HepG2 (cell line): Measurements from ENCODE around the gene INTS1. TPM values are rescaled to one million over a fixed set of nuclear protein-coding genes. Genes with fewer than 3 reads are reported as not detected.
A peak's percentile ranks its signal among the peaks of the same experiment; 100 is the strongest.

ENCODE experiments used
- AGO2 ChIP-seq: fragments of 200-400 bp; formaldehyde crosslinking; optimal IDR thresholded peaks from 2 replicates; pipeline ENCODE3; 2017; ENCODE audit warnings: mild to moderate bottlenecking, low read depth, low read length, moderate library complexity
- GATAD1 ChIP-seq: IDR thresholded peaks from 2 replicates; pipeline ENCODE4 v1.6.1; 2016; ENCODE audit warnings: missing genetic modification reagents, missing compliant biosample characterization
- GATAD2A ChIP-seq: IDR thresholded peaks from 2 replicates; pipeline ENCODE4 v1.6.1; 2016
- MIXL1 ChIP-seq: IDR thresholded peaks from 2 replicates; pipeline ENCODE4 v1.6.1; 2016
- NFIC ChIP-seq: IDR thresholded peaks from 2 replicates; pipeline ENCODE4 v1.6.1; 2012; ENCODE audit warnings: mild to moderate bottlenecking, low read length, inconsistent platforms
- NFRKB ChIP-seq: fragments of 450-650 bp; IDR thresholded peaks from 2 replicates; pipeline ENCODE4 v1.6.1; 2017
- SNAPC4 ChIP-seq: sonication (generic); formaldehyde crosslinking; IDR thresholded peaks from 2 replicates; pipeline ENCODE4 v1.4.0; 2020; ENCODE audit warnings: mild to moderate bottlenecking, missing genetic modification reagents
- ZFX ChIP-seq: sonication (generic); formaldehyde crosslinking; IDR thresholded peaks from 2 replicates; pipeline ENCODE4 v1.4.0; 2020; ENCODE audit warnings: mild to moderate bottlenecking, low read depth, missing genetic modification reagents, moderate library complexity
- ZNF790 ChIP-seq: sonication (generic); formaldehyde crosslinking; IDR thresholded peaks from 2 replicates; pipeline ENCODE4 v1.8.0; 2022; ENCODE audit warnings: missing genetic modification reagents, mild to moderate bottlenecking, borderline replicate concordance
- polyA plus RNA-seq, 8 experiments: library from polyadenylated mRNA; depleted of rRNA in 3 of 8; stranded (reverse) in 7 of 8; unstranded in 1 of 8; fragments of >200 nt; fragmentation: Illumina TruSeq in 4 of 8; extraction: Trizol in 4 of 8; gene quantifications; 2 replicates each; pipeline versions ENCODE4 v1.2.1 to v1.2.3, GENCODE V29; 2011 to 2016; ENCODE audit warnings: low read depth in 4 of 8, missing spikeins in 1 of 8, mixed read lengths in 1 of 8; ENCODE audit not compliant: insufficient read depth in 1 of 8
- total RNA-seq, 5 experiments: library from RNA; depleted of rRNA; stranded (reverse); fragments of >200 nt; fragmentation: Illumina TruSeq; extraction: Trizol; gene quantifications; 2 replicates each; pipeline ENCODE4 v1.2.3, GENCODE V29; 2016; ENCODE audit warnings: low read depth in 1 of 5
- TF ChIP-seq, protein P1 (sequence below): sonication (generic); formaldehyde crosslinking; IDR thresholded peaks from 2 replicates; pipeline ENCODE4 v1.4.0; 2020; ENCODE audit warnings: mild to moderate bottlenecking, low read depth, missing genetic modification reagents
- TF ChIP-seq, protein P2 (sequence below): sonication (generic); formaldehyde crosslinking; IDR thresholded peaks from 2 replicates; pipeline ENCODE4 v1.4.0; 2020; ENCODE audit warnings: missing genetic modification reagents, borderline replicate concordance
- TF ChIP-seq, protein P3 (sequence below): sonication (generic); formaldehyde crosslinking; IDR thresholded peaks from 2 replicates; pipeline ENCODE4 v1.8.0; 2022; ENCODE audit warnings: low read depth, missing genetic modification reagents

INTS1 gene
- total and polyA plus RNA-seq, 2 of the 13 experiments (the other 11 are each of a cell fraction or from before 2014, with no cell fraction given): 13.7 to 29.0 TPM

DNA sequence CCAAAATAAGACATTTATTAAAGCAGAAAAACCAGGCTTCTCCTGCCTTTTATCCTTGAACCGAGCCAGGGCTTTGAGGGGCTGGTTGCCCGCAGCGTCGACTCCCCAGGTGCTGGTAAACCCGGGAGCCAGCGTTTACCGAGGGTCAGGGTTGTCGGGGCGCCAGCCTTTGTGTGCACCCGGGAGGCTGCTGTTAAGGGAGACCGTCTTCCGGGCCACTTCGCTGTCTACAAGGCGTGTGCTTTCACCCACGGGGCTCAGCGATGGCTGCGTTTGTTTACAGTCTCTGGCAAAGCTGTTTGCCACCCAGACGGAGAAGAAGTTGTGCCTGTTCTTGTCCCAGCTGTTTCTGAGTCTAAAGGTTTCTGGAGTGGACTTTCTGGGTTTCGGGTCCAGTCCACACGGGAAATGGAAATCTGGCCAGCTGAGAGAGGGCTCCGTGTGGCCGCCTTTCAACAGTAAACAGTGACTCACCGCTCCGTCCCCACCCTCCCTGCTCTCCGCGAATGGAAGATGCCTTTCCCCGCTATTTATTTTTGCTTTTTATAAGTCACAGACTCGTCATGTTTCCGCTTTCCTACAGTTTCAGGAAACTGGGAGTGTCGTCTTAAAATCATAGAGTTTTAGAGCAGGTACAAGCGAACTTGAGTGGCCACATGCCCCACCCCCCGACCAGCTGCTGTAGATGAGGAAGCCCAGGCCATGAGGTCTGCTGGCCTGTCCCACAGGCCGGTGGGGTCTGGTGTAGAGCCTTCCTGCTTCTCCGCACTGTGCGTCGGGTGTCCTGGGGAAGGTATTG, 28.5 kb upstream of the INTS1 start (continued):
- TF ChIP-seq SNAPC4 (no peak), MIXL1 (CRISPR knock-in tag) (no peak), ZFX (CRISPR knock-in tag) (peak; percentile 49), NFIC (0 out of 2 replicates have a peak, but pooled peaks have one; percentile 45), ZNF790 (CRISPR knock-in tag) (no peak), GATAD1 (CRISPR knock-in tag) (no peak), GATAD2A (CRISPR knock-in tag) (peak; percentile 85), NFRKB (no peak), AGO2 (peak; percentile 12)
- TF ChIP-seq, protein P1, sequence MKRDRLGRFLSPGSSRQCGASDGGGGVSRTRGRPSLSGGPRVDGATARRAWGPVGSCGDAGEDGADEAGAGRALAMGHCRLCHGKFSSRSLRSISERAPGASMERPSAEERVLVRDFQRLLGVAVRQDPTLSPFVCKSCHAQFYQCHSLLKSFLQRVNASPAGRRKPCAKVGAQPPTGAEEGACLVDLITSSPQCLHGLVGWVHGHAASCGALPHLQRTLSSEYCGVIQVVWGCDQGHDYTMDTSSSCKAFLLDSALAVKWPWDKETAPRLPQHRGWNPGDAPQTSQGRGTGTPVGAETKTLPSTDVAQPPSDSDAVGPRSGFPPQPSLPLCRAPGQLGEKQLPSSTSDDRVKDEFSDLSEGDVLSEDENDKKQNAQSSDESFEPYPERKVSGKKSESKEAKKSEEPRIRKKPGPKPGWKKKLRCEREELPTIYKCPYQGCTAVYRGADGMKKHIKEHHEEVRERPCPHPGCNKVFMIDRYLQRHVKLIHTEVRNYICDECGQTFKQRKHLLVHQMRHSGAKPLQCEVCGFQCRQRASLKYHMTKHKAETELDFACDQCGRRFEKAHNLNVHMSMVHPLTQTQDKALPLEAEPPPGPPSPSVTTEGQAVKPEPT (CRISPR knock-in tag): no peak
- TF ChIP-seq, protein P2, sequence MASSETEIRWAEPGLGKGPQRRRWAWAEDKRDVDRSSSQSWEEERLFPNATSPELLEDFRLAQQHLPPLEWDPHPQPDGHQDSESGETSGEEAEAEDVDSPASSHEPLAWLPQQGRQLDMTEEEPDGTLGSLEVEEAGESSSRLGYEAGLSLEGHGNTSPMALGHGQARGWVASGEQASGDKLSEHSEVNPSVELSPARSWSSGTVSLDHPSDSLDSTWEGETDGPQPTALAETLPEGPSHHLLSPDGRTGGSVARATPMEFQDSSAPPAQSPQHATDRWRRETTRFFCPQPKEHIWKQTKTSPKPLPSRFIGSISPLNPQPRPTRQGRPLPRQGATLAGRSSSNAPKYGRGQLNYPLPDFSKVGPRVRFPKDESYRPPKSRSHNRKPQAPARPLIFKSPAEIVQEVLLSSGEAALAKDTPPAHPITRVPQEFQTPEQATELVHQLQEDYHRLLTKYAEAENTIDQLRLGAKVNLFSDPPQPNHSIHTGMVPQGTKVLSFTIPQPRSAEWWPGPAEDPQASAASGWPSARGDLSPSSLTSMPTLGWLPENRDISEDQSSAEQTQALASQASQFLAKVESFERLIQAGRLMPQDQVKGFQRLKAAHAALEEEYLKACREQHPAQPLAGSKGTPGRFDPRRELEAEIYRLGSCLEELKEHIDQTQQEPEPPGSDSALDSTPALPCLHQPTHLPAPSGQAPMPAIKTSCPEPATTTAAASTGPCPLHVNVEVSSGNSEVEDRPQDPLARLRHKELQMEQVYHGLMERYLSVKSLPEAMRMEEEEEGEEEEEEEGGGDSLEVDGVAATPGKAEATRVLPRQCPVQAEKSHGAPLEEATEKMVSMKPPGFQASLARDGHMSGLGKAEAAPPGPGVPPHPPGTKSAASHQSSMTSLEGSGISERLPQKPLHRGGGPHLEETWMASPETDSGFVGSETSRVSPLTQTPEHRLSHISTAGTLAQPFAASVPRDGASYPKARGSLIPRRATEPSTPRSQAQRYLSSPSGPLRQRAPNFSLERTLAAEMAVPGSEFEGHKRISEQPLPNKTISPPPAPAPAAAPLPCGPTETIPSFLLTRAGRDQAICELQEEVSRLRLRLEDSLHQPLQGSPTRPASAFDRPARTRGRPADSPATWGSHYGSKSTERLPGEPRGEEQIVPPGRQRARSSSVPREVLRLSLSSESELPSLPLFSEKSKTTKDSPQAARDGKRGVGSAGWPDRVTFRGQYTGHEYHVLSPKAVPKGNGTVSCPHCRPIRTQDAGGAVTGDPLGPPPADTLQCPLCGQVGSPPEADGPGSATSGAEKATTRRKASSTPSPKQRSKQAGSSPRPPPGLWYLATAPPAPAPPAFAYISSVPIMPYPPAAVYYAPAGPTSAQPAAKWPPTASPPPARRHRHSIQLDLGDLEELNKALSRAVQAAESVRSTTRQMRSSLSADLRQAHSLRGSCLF: no peak
- TF ChIP-seq, protein P3, sequence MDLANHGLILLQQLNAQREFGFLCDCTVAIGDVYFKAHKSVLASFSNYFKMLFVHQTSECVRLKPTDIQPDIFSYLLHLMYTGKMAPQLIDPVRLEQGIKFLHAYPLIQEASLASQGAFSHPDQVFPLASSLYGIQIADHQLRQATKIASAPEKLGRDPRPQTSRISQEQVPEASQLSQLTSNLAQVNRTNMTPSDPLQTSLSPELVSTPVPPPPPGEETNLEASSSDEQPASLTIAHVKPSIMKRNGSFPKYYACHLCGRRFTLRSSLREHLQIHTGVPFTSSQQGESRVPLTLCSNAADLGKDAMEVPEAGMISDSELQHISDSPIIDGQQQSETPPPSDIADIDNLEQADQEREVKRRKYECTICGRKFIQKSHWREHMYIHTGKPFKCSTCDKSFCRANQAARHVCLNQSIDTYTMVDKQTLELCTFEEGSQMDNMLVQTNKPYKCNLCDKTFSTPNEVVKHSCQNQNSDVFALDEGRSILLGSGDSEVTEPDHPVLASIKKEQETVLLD (CRISPR knock-in tag): no peak
